Measurements from ENCODE around the gene ACAA2. TPM values are rescaled to one million over a fixed set of nuclear protein-coding genes. Genes with fewer than 3 reads are reported as not detected.

Gene ACAA2
- total RNA-seq, 1 experiment from 2014 or later, result 77.1 TPM

DNA sequence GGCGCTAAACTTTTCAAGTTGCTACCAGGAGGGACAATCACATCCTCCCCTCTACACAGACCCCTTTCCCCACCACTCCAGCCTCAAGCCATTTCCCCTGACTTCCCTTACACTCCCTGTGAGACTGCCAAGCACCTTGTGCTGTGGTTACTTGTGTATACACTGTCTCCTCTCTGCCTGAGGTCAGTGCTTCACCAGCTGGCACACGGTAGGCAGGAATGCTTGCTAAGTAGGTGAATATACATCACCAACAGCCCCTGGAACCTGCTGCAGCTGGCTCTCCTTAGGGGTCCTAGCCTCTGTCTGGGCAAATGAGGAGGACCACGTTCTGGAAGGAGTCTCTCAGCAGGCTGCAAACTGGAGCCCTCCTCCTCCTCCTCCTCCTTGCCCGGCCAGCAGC, 38.3 kb upstream of the ACAA2 start:
- intact Hi-C loops (cut with micrococcal nuclease; ENCODE audit: unreplicated experiment), result no loop called here
- H3K36me3 Mint-ChIP-seq (ENCODE audit: insufficient read depth, unreplicated experiment), result peaks cover 27% of the 10 kb centered on the region
- no peaks in the 10 kb centered on the region for H3K9me3 Mint-ChIP-seq (ENCODE audit: low read depth, unreplicated experiment)
- H3K4me1 Mint-ChIP-seq (ENCODE audit: low read depth, unreplicated experiment), result peaks cover 44% of the 10 kb centered on the region
- no peaks in the 10 kb centered on the region for H3K27me3 Mint-ChIP-seq (ENCODE audit: unreplicated experiment)
- TF ChIP-seq, protein P1, sequence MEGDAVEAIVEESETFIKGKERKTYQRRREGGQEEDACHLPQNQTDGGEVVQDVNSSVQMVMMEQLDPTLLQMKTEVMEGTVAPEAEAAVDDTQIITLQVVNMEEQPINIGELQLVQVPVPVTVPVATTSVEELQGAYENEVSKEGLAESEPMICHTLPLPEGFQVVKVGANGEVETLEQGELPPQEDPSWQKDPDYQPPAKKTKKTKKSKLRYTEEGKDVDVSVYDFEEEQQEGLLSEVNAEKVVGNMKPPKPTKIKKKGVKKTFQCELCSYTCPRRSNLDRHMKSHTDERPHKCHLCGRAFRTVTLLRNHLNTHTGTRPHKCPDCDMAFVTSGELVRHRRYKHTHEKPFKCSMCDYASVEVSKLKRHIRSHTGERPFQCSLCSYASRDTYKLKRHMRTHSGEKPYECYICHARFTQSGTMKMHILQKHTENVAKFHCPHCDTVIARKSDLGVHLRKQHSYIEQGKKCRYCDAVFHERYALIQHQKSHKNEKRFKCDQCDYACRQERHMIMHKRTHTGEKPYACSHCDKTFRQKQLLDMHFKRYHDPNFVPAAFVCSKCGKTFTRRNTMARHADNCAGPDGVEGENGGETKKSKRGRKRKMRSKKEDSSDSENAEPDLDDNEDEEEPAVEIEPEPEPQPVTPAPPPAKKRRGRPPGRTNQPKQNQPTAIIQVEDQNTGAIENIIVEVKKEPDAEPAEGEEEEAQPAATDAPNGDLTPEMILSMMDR (IDR thresholded peaks at IDR 0.05; ENCODE audit: unreplicated experiment), result no peak
- H3K27ac Mint-ChIP-seq (ENCODE audit: unreplicated experiment), result no peak overlapping the region
- H3K4me3 Mint-ChIP-seq (ENCODE audit: low read depth, unreplicated experiment), result no peak overlapping the region
- no peak for DNase-seq
- no TSS peak for BruUV-seq (replicated peaks)
- CTCF ChIA-PET, result interaction anchor here (0.6 kb wide), 2 partner anchors 38 to 860 kb away, joined by 3 to 4 read pairs; no protein-coding TSS in a partner anchor

DNA sequence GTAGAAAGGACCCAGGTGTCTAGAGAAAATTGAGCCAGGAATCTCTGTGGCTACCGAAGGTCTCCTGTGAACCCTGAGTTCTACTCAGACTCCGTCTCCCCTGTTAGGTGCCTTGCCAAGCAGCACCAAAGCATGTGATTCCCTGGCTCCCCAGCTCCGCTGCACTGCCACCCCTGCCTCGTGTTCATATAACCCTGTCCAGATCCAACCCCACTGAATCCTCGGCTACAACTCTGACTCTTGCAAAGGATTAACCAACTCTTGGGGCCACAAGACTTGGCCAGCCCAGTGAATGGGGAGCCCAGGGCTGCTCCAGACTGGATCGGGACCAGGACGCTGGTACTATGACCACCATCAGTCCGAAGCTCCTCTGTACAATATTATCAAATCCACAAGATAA, 37.3 kb upstream of the ACAA2 start:
- TF ChIP-seq, protein P1 (IDR thresholded peaks at IDR 0.05; ENCODE audit: unreplicated experiment), result no peak
- CTCF ChIA-PET, result interaction anchor here (1.5 to 2.2 kb wide), 3 partner anchors 8 to 30 kb away, joined by 4 to 16 read pairs (median 9); no protein-coding TSS in a partner anchor
- H3K36me3 Mint-ChIP-seq (ENCODE audit: insufficient read depth, unreplicated experiment), result peaks cover 29% of the 10 kb centered on the region
- DNase-seq, result no peak
- peaks cover 44% of the 10 kb centered on the region for H3K4me1 Mint-ChIP-seq (ENCODE audit: low read depth, unreplicated experiment)
- no peaks in the 10 kb centered on the region for H3K9me3 Mint-ChIP-seq (ENCODE audit: low read depth, unreplicated experiment)
- no peak overlapping the region for H3K4me3 Mint-ChIP-seq (ENCODE audit: low read depth, unreplicated experiment)
- BruUV-seq (replicated peaks), result no TSS peak
- no peaks in the 10 kb centered on the region for H3K27me3 Mint-ChIP-seq (ENCODE audit: unreplicated experiment)
- peak overlapping the region; percentile 97 for H3K27ac Mint-ChIP-seq (ENCODE audit: unreplicated experiment)
- intact Hi-C loops (cut with micrococcal nuclease; ENCODE audit: unreplicated experiment), result no loop called here

DNA sequence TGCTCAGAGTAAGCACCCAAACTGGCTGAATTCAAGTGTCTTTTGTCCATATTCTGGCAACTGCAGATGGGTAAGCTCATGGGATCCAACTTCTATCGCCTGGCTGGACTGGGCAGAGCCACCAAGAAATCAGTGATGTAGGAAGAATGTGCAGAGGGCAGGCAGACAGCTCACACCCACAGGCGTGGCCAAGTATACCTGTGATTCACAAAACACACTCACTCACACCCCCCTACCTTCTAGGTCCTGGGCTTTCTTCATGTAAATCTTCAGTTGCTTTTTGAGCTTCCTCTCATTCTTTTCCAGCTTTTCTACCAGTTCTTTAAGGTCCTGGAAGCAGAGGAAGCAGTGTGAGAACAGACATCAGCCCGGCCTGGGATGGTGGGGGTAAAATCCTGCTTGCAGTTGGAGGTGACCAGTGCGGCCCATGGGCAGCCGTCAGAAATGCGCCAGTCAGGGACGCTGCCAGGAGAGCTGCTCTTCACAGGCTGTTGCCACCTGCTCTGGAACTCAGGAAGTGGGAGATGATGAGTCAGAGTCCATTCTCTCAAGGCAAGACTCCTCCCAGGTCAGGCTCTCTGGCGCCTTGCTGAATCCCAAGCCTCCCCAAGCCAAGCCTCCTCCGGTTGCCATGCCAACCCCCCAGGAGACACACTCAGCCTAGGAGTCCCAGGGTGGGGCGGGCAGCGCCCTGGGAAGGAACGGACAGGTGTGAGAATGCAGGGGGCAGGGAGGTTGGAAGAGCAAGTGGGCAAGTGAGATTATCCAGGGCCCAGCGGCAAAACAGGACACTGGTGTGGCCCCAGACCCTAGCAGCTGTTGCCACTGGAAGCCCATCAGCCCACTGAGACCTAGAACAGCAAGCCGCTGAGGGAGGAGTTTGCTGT, 36.2 kb upstream of the ACAA2 start:
- BruUV-seq (replicated peaks), result TSS peak; percentile 91
- intact Hi-C loops (cut with micrococcal nuclease; ENCODE audit: unreplicated experiment), result loop anchor here (2.0 kb wide), 1 partner anchor 15 kb away; no protein-coding TSS in a partner anchor
- Mint-ChIP-seq H3K27me3 (ENCODE audit: unreplicated experiment) (no peaks in the 10 kb centered on the region), H3K27ac (ENCODE audit: unreplicated experiment) (peak overlapping the region; percentile 97), H3K4me1 (ENCODE audit: low read depth, unreplicated experiment) (peaks cover 40% of the 10 kb centered on the region), H3K36me3 (ENCODE audit: insufficient read depth, unreplicated experiment) (peaks cover 31% of the 10 kb centered on the region), H3K9me3 (ENCODE audit: low read depth, unreplicated experiment) (no peaks in the 10 kb centered on the region), H3K4me3 (ENCODE audit: low read depth, unreplicated experiment) (peak overlapping the region; percentile 66)
- TF ChIP-seq, protein P1 (IDR thresholded peaks at IDR 0.05; ENCODE audit: unreplicated experiment), result no peak
- DNase-seq, result peak; percentile 96
- CTCF ChIA-PET, result interaction anchor here (0.6 to 2.2 kb wide), 6 partner anchors 9 to 339 kb away, joined by 3 to 16 read pairs (median 6); no protein-coding TSS in a partner anchor

DNA sequence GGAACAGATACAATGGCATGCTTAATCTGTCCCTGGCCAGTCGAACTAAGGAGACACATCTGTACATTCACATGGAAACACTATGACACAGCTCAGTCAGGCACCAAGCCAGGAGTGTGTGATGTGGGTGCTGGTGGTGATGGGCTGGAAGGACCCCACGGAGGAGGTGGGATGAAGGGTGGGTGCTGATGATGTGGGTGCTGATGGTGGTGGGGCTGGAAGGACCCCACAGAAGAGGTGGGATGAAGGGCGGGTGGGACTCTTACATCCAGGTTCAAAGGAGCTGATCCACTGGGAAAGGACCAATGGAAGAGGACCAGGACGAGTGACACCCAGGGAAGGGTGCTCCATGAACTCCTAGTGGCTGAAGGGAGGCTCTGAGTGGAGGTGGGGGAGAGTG, 34.8 kb upstream of the ACAA2 start:
- peak overlapping the region; percentile 66 for H3K4me3 Mint-ChIP-seq (ENCODE audit: low read depth, unreplicated experiment)
- H3K9me3 Mint-ChIP-seq (ENCODE audit: low read depth, unreplicated experiment), result no peaks in the 10 kb centered on the region
- H3K36me3 Mint-ChIP-seq (ENCODE audit: insufficient read depth, unreplicated experiment), result peaks cover 28% of the 10 kb centered on the region
- H3K4me1 Mint-ChIP-seq (ENCODE audit: low read depth, unreplicated experiment), result peaks cover 36% of the 10 kb centered on the region
- BruUV-seq (replicated peaks), result no TSS peak
- CTCF ChIA-PET, result no interaction called here
- no peak for DNase-seq
- TF ChIP-seq, protein P1 (IDR thresholded peaks at IDR 0.05; ENCODE audit: unreplicated experiment), result no peak
- peak overlapping the region; percentile 97 for H3K27ac Mint-ChIP-seq (ENCODE audit: unreplicated experiment)
- intact Hi-C loops (cut with micrococcal nuclease; ENCODE audit: unreplicated experiment), result loop anchor here (2.0 kb wide), 1 partner anchor 13 kb away; no protein-coding TSS in a partner anchor
- no peaks in the 10 kb centered on the region for H3K27me3 Mint-ChIP-seq (ENCODE audit: unreplicated experiment)

Data from Calu3 (cell line).